Measurements from ENCODE around the gene BUB3. TPM values are rescaled to one million over a fixed set of nuclear protein-coding genes. Genes with fewer than 3 reads are reported as not detected.

Gene BUB3
- total RNA-seq, 1 donor from 2014 or later, result 163 TPM

- no peak for DNase-seq (ENCODE audit: low read depth in 2 of 2)
Measured at GRCh38 chr10:123140983-123141390, 13.2 kb upstream of the BUB3 start.

- DNase-seq (ENCODE audit: low read depth in 2 of 2), result no peak
Measured at GRCh38 chr10:123141791-123142700, 12.2 kb upstream of the BUB3 start.

GRCh38 chr10:123142701-123143161 is 11.5 kb upstream of the BUB3 start:
- no peak for DNase-seq (ENCODE audit: low read depth in 2 of 2)

GRCh38 chr10:123143162-123143824 is 10.9 kb upstream of the BUB3 start:
- no peak for DNase-seq (ENCODE audit: low read depth in 2 of 2)

- no peak for DNase-seq (ENCODE audit: low read depth in 2 of 2)
Measured at GRCh38 chr10:123143825-123144168, 10.4 kb upstream of the BUB3 start.

GRCh38 chr10:123144697-123145541 is 9.3 kb upstream of the BUB3 start:
- no peak for DNase-seq (ENCODE audit: low read depth in 2 of 2)

- DNase-seq (ENCODE audit: low read depth in 2 of 2), result no peak
Measured at GRCh38 chr10:123145542-123146012, 8.6 kb upstream of the BUB3 start.

GRCh38 chr10:123146013-123146893 is 7.9 kb upstream of the BUB3 start:
- DNase-seq (ENCODE audit: low read depth in 2 of 2), result no peak

- DNase-seq (ENCODE audit: low read depth in 2 of 2), result no peak
Measured at GRCh38 chr10:123146894-123147634, 7.1 kb upstream of the BUB3 start.

- DNase-seq (ENCODE audit: low read depth in 2 of 2), result no peak
Measured at GRCh38 chr10:123147635-123148413, 6.4 kb upstream of the BUB3 start, which contains the start of gene HMX2. Gene HMX2, plus strand, starts transcription at chr10:123148136. Its CDS starts 243 bp downstream, at chr10:123148379.

GRCh38 chr10:123148414-123149161 is 5.6 kb upstream of the BUB3 start:
- DNase-seq (ENCODE audit: low read depth in 2 of 2), result no peak

- DNase-seq (ENCODE audit: low read depth in 2 of 2), result no peak
Measured at GRCh38 chr10:123149162-123149567, 5.0 kb upstream of the BUB3 start.

GRCh38 chr10:123149568-123150270 is 4.5 kb upstream of the BUB3 start:
- DNase-seq (ENCODE audit: low read depth in 2 of 2), result peak; percentile 54 to 64

GRCh38 chr10:123150271-123150985 is 3.8 kb upstream of the BUB3 start:
- DNase-seq (ENCODE audit: low read depth in 2 of 2), result no peak

GRCh38 chr10:123150986-123151736 is 3.0 kb upstream of the BUB3 start:
- DNase-seq (ENCODE audit: low read depth in 2 of 2), result peak; percentile 35 to 36

GRCh38 chr10:123151737-123152135 is 2.5 kb upstream of the BUB3 start:
- DNase-seq (ENCODE audit: low read depth in 2 of 2), result no peak

Data from lung microvascular endothelial cell (primary cell).